ENCODE measurements around the gene GFRAL.

GRCh38 chr6:55443238-55444134, 116.2 kb downstream of the GFRAL start:
- TF ChIP-seq CTCF (IDR thresholded peaks at IDR 0.05; ENCODE audit: low read length) (no peak), EZH2 (IDR thresholded peaks at IDR 0.05; ENCODE audit: borderline replicate concordance, low read length) (no peak)
